Ectodermal cell (in vitro differentiated cells): ENCODE measurements around the gene COL9A3.
"Not testable (repeated sequence)": the region's sequence is repeated elsewhere in the genome, so short reads cannot be mapped to it uniquely, and the experiment has no call there.

Experiments used
- H3K27ac ChIP-seq: 2 replicates; pipeline ENCODE4 v1.7.0; 2013; ENCODE audit warnings: mild to moderate bottlenecking, low read depth, low read length; ENCODE audit not compliant: insufficient read depth, poor library complexity, severe bottlenecking
- H3K27me3 ChIP-seq: 2 replicates; pipeline ENCODE4 v1.7.0; 2013; ENCODE audit warnings: mild to moderate bottlenecking, low read length; ENCODE audit not compliant: insufficient read depth, control insufficient read depth, poor library complexity, severe bottlenecking
- H3K36me3 ChIP-seq: one replicate; pipeline ENCODE4 v1.7.0; 2013; ENCODE audit warnings: low read length; ENCODE audit not compliant: control insufficient read depth, insufficient read depth
- H3K4me1 ChIP-seq: one replicate; pipeline ENCODE4 v1.7.0; 2013; ENCODE audit warnings: low read length; ENCODE audit not compliant: control insufficient read depth, insufficient read depth
- H3K4me3 ChIP-seq: 2 replicates; pipeline ENCODE4 v1.7.0; 2013; ENCODE audit warnings: low read depth, low read length, control low read depth; ENCODE audit not compliant: insufficient read depth
- H3K9me3 ChIP-seq: 2 replicates; pipeline ENCODE4 v1.7.0; 2013; ENCODE audit warnings: mild to moderate bottlenecking, low read length, moderate library complexity; ENCODE audit not compliant: control insufficient read depth
- WGBS, 2 experiments: methylation state at CpG; one replicate each; pipeline ENCODE4 v1.1.7; 2013; ENCODE audit warnings: missing lambda C conversion rate in 2 of 2; 5-methylcytosine and 5-hydroxymethylcytosine counted together

COL9A3 gene

DNA sequence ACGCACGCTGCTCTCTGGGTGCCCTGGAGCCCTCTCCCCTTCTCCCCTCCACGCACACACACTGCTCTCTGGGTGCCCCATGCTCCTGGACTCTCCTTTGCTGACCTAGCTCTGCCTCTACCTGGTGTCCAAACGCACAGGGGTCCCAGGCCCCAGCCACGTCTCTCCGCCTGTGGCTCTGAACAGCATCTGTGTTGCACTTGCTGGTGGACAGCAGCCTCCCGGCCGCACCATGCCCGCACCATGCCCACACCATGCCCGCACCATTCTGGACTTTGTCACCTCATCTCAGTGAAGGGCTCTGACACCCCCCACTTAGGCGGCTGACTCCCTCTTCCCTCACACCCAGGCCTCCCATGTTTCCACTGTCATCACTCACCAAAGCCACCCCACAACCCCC, 23.0 kb downstream of the COL9A3 start:
- no peaks in the 10 kb centered on the region for H3K27me3 ChIP-seq
- H3K36me3 ChIP-seq, result no peaks in the 10 kb centered on the region
- no peaks in the 10 kb centered on the region for H3K9me3 ChIP-seq
- 92 to 96% methylated on average over 11 of the region's 11 CpGs for WGBS, 2 experiments
- H3K27ac ChIP-seq, result no peak overlapping the region
- H3K4me3 ChIP-seq, result no peak overlapping the region
- H3K4me1 ChIP-seq, result peaks cover 13% of the 10 kb centered on the region

DNA sequence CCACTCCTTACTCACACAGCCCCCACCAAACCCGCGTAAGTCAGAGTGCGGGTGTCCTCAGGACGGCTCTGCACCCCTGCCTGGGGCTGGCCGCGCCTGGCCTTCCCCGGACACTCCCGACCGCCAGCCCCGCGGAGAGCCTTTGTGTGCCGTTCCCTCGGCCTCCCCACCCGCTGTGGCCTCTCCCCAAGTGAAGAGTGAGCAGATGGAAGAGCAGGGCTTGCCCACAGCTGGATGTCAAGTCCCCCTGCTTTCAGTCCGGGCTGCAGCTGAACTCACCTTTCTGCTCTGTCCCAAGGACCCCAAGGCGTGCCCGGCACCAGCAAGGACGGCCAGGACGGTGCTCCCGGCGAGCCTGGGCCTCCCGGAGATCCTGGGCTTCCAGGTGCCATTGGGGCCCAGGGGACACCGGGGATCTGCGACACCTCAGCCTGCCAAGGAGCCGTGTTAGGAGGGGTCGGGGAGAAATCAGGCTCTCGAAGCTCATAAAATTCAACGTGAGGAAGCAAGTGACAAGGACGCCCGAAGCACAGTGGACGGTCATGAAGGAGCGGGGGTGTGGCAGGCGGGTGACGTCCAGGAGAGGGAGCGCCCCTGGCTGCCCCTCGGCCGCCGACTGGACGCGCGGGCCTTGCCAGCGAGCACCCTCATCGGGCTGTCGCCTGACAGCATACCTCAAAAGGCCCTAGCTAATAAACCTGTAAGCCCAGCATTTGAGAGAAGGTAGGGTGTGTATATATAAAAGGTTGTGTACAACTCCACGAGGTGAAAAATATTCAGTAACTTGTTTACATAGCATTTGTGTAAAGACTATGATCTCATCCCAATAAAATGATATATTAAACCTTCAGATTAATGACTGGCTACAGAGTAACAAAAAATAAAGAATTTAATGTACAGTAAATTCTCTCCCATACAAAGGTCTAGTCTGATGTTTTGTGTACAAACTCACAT, 23.7 kb downstream of the COL9A3 start:
- Histone ChIP-seq H3K4me1 (peaks cover 6% of the 10 kb centered on the region), H3K36me3 (no peaks in the 10 kb centered on the region)
- WGBS, 2 experiments, result 84 to 85% methylated on average over 44 of the region's 45 CpGs

DNA sequence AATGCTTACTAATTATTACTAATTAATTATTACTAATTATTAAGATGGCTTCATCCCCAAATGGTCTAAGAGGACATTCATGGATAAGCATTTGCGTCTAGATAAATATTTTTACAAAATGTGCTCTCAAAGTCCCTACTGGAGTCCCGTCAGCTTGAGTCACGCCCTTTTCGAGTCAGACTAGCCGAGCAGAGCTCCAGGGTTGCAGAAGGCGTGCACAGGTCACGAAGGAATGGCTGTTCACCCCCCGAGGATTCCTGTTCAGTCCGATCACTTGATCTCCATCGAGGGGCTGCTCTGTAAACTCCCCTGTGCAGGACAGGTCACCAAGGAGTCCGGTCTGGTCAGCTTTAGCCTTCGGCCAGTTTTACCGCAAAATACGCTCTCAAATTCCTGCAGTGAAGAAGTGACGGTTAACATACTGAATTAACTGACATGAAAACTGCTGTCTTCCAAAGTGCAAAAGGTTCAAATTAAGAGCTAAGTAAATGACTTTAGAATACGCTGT, 24.9 kb downstream of the COL9A3 start:
- no peak overlapping the region for H3K4me3 ChIP-seq
- WGBS, 2 experiments, result 94 to 95% methylated on average over 15 to 16 of the region's 16 CpGs
- no peaks in the 10 kb centered on the region for H3K36me3 ChIP-seq
- H3K27me3 ChIP-seq, result no peaks in the 10 kb centered on the region
- no peaks in the 10 kb centered on the region for H3K9me3 ChIP-seq
- H3K4me1 ChIP-seq, result peaks cover 6% of the 10 kb centered on the region
- H3K27ac ChIP-seq, result no peak overlapping the region

More for the DNA sequence above, 23.7 kb downstream of the COL9A3 start:
- Histone ChIP-seq H3K4me3 (no peak overlapping the region), H3K27me3 (no peaks in the 10 kb centered on the region), H3K9me3 (no peaks in the 10 kb centered on the region), H3K27ac (no peak overlapping the region)

DNA sequence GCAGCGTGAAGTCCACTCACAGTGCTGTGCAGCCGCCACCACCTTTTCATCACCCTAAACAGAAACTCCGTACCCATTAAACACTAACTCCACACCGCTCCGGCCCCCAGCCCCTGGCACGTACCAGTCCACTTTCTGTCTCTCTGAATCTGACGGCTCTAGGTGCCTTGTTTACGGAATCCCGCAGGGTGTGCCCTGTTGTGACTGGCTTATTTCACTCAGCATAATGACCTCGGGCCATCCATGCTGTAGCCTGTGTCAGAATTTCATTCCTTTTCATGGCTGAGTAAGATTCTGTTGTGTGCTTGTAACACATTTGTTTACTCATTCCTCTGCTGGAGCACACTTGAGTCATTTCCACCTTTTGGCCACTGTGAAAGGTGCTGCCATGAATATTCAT, 26.8 kb downstream of the COL9A3 start:
- H3K36me3 ChIP-seq, result no peaks in the 10 kb centered on the region
- no peaks in the 10 kb centered on the region for H3K9me3 ChIP-seq
- 92 to 95% methylated on average over 10 of the region's 10 CpGs for WGBS, 2 experiments

DNA sequence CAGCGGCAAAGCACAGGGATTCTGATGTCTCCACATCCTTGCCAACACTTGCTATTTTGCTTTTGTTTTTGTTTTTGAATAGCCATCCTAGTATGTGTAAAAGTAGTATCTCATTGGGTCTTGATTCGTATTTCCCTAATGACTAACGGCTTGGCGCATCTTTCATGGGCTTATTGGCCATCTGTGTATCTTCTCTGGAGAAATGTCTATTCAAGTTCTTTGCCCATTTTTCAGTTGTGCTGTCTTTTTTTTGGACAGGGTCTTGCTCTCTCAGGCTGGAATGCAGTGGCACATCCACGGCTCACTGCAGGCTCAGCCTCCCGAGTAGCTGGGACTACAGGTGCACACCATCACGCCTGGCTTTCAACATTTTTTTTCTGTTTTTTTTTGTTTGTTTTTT, 27.3 kb downstream of the COL9A3 start:
- WGBS, 2 experiments, result 93 to 97% methylated on average over 7 of the region's 7 CpGs
- no peaks in the 10 kb centered on the region for H3K27me3 ChIP-seq
- H3K27ac ChIP-seq, result no peak overlapping the region
- no peaks in the 10 kb centered on the region for H3K9me3 ChIP-seq
- H3K4me1 ChIP-seq, result peaks cover 6% of the 10 kb centered on the region
- no peaks in the 10 kb centered on the region for H3K36me3 ChIP-seq
- no peak overlapping the region for H3K4me3 ChIP-seq

More for the DNA sequence above, 26.8 kb downstream of the COL9A3 start:
- Histone ChIP-seq H3K27ac (no peak overlapping the region), H3K27me3 (no peaks in the 10 kb centered on the region), H3K4me1 (peaks cover 6% of the 10 kb centered on the region), H3K4me3 (no peak overlapping the region)

DNA sequence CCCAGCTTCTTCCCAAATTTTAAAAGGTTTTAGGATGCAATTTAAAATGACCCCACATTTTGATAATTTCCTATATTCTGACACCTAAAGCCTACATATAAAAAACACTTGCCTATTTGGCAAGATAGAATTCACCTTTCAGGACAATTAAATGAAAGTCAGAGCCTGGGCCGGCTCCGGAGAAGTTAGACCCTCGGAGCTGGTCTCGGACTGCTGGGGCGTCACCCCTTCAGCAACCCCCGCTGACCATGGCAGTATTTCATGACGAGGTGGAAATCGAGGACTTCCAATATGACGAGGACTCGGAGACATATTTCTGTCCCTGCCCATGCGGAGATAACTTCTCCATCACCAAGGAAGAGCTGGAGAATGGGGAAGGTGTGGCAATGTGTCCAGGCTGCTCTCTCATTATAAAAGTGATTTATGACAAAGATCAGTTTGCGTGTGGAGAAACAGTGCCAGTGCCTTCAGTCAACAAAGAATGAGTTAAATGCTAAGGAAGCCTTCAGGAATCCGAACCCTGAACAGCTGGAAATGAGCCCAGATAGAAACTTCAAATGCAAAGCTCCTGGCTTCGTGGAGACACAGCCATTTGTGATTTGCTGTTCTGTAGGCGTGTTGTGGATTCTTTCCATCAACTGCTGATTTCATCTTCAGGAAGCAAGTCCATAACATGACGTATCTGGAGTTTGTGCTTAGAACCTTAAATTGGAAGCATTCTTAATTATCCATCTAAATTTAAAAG, 28.7 kb downstream of the COL9A3 start:
- Histone ChIP-seq H3K27me3 (no peaks in the 10 kb centered on the region), H3K4me1 (peaks cover 3% of the 10 kb centered on the region), H3K9me3 (no peaks in the 10 kb centered on the region), H3K4me3 (no peak overlapping the region), H3K36me3 (no peaks in the 10 kb centered on the region), H3K27ac (no peak overlapping the region)
- 95 to 96% methylated on average over 15 to 16 of the region's 16 CpGs for WGBS, 2 experiments

DNA sequence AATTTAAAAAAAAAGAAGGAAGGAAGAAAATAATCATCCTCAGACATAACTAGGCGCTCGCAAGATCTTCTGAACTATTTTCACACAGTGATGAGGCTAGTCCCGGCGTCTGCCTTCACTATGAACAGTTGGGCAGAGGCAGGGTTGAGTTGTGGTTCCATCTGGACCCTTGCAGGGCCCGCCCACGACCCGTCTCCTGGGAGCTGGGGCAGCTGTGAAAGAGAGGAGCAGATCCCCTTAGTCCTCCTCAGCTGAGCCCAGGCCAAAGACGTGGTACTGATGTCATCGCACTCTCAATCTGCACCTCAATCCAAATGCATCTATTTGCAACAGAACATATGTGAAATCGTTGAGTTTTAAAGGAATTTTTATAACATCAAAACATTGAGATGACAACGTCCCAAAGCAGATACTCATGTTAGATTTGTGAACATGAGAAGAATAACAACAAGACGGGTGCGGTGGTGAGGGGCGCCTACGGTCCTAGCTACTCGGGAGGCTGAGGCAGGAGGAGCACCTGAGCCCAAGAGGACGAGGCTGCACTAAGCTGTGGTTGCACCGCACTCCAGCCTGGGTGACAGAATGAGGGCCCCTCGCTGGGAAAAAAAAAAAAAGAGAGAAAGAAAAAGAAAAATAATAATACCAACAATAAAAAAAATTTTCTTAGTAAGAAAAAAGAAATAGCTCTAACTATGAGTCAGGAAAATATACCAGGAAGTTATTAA, 29.5 kb downstream of the COL9A3 start:
- no peak overlapping the region for H3K4me3 ChIP-seq
- H3K4me1 ChIP-seq, result no peaks in the 10 kb centered on the region
- WGBS, 2 experiments, result 96% methylated on average over 17 to 18 of the region's 19 CpGs
- no peaks in the 10 kb centered on the region for H3K9me3 ChIP-seq
- no peaks in the 10 kb centered on the region for H3K27me3 ChIP-seq
- H3K36me3 ChIP-seq, result no peaks in the 10 kb centered on the region
- no peak overlapping the region for H3K27ac ChIP-seq

DNA sequence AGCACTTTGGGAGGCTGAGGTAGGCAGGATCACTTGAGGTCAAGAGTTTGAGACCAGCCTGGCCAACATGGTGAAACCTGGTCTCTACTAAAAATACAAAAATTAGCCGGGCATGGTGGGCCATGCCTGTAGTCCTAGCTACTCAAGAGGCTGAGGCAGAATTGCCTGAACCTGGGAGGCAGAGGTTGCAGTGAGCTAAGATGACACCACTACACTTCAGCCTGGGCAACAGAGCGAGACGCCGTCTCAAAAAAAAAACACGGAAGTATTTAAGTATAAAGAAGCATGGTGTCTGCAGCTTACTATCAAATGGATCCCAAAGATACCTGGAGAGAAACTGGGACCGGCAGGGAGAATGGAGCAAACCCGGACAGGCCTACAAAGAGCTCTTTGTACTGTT, 32.1 kb downstream of the COL9A3 start:
- peaks cover 13% of the 10 kb centered on the region for H3K36me3 ChIP-seq

DNA sequence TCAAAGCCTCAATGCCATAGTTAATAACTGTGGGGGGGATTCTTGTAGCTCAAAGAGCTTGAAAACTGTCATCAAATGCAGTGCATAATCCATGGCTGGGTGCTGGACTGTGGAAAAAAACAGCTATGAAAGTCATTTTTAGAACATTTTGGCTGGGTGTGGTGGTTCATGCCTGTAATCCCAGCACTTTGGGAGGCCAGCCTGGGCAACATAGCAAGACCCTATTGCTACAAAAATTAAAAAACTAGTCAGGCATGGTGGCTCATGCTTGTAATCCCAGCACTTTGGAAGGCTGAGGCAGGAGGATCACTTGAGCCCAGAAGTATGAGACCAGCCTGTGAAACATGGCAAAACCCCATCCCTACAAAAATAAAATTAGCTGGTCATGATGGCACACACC, 32.6 kb downstream of the COL9A3 start:
- H3K27ac ChIP-seq, result no peak overlapping the region
- no peaks in the 10 kb centered on the region for H3K27me3 ChIP-seq
- H3K4me3 ChIP-seq, result no peak overlapping the region
- H3K4me1 ChIP-seq, result no peaks in the 10 kb centered on the region
- peaks cover 16% of the 10 kb centered on the region for H3K36me3 ChIP-seq
- no peaks in the 10 kb centered on the region for H3K9me3 ChIP-seq

More for the DNA sequence above, 32.1 kb downstream of the COL9A3 start:
- not testable (repeated sequence) for H3K27me3 ChIP-seq, H3K27ac ChIP-seq, H3K4me3 ChIP-seq, H3K4me1 ChIP-seq, H3K9me3 ChIP-seq
- WGBS, 2 experiments, result 90 to 95% methylated on average over 7 of the region's 7 CpGs
